Astrocyte (in vitro differentiated cells and primary cell): ENCODE results near the gene SCRN2. TPM values are rescaled to one million over a fixed set of nuclear protein-coding genes. Genes with fewer than 3 reads are reported as not detected.
A peak's percentile ranks its signal among the peaks of the same experiment; 100 is the strongest.

Experiments
- DNase-seq: peaks from one replicate; pipeline ENCODE4 v3.0.0-alpha.2; 2010; ENCODE audit warnings: low read depth
- FAIRE-seq: peaks from 2 replicates; lab custom pipeline; 2011; peaks lifted over from hg19 to GRCh38; lab: Jason Lieb, UNC
- H2AFZ ChIP-seq: 2 replicates; pipeline ENCODE4 v1.6.0; 2012; ENCODE audit warnings: low read depth, low read length, inconsistent platforms
- H3K27ac ChIP-seq: 2 replicates; pipeline ENCODE4 v1.5.1; 2011; ENCODE audit warnings: low read depth, low read length, inconsistent platforms
- H3K27me3 ChIP-seq: 2 replicates; pipeline ENCODE4 v1.6.0; 2011; ENCODE audit warnings: low read length, inconsistent platforms; ENCODE audit not compliant: insufficient read depth
- H3K36me3 ChIP-seq: 2 replicates; pipeline ENCODE4 v1.5.1; 2011; ENCODE audit warnings: low read length, inconsistent platforms; ENCODE audit not compliant: insufficient read depth
- H3K4me1 ChIP-seq: 2 replicates; pipeline ENCODE4 v1.5.1; 2011; ENCODE audit warnings: low read length, inconsistent platforms; ENCODE audit not compliant: insufficient read depth
- H3K4me2 ChIP-seq: 2 replicates; pipeline ENCODE4 v1.6.0; 2012; ENCODE audit warnings: low read length, inconsistent platforms
- H3K4me3 ChIP-seq: 2 replicates; pipeline ENCODE4 v1.5.1; 2011; ENCODE audit warnings: low read depth, mild to moderate bottlenecking, low read length, inconsistent platforms; ENCODE audit not compliant: insufficient read depth
- H3K79me2 ChIP-seq: 2 replicates; pipeline ENCODE4 v1.6.0; 2012; ENCODE audit warnings: mild to moderate bottlenecking, low read length, inconsistent platforms; ENCODE audit not compliant: insufficient read depth
- H3K9ac ChIP-seq: 2 replicates; pipeline ENCODE4 v1.6.0; 2012; ENCODE audit warnings: mild to moderate bottlenecking, low read length, inconsistent platforms
- H3K9me3 ChIP-seq: 2 replicates; pipeline ENCODE4 v1.5.1; 2012; ENCODE audit warnings: low read depth, mild to moderate bottlenecking, low read length, inconsistent platforms; ENCODE audit not compliant: insufficient read depth
- H4K20me1 ChIP-seq: 2 replicates; pipeline ENCODE4 v1.6.0; 2012; ENCODE audit warnings: low read length, inconsistent platforms; ENCODE audit not compliant: insufficient read depth
- H3K27ac Mint-ChIP-seq: one replicate; pipeline ENCODE4 v1.8.0; 2021; ENCODE audit warnings: mild to moderate bottlenecking, mixed read lengths; ENCODE audit not compliant: unreplicated experiment
- H3K27me3 Mint-ChIP-seq: one replicate; pipeline ENCODE4 v1.8.0; 2021; ENCODE audit warnings: low read depth, mixed read lengths; ENCODE audit not compliant: unreplicated experiment
- H3K36me3 Mint-ChIP-seq: one replicate; pipeline ENCODE4 v1.8.0; 2021; ENCODE audit warnings: low read depth, mixed read lengths; ENCODE audit not compliant: unreplicated experiment
- H3K4me1 Mint-ChIP-seq: one replicate; pipeline ENCODE4 v1.8.0; 2021; ENCODE audit warnings: low read depth, mixed read lengths; ENCODE audit not compliant: unreplicated experiment
- H3K4me3 Mint-ChIP-seq: one replicate; pipeline ENCODE4 v1.8.0; 2021; ENCODE audit warnings: mild to moderate bottlenecking, moderate library complexity, mixed read lengths; ENCODE audit not compliant: unreplicated experiment
- H3K9me3 Mint-ChIP-seq: one replicate; pipeline ENCODE4 v1.8.0; 2021; ENCODE audit warnings: mild to moderate bottlenecking, mixed read lengths; ENCODE audit not compliant: unreplicated experiment
- EZH2 ChIP-seq: IDR thresholded peaks from 2 replicates; pipeline ENCODE4 v1.6.1; 2012; ENCODE audit warnings: mild to moderate bottlenecking, low read length, inconsistent platforms; ENCODE audit not compliant: insufficient read depth
- total RNA-seq: library from RNA; stranded (reverse); gene quantifications from 2 replicates; pipeline ENCODE4 v1.2.1, GENCODE V29; 2021
- TF ChIP-seq, protein P1 (sequence below): IDR thresholded peaks from 2 replicates; pipeline ENCODE4 v1.5.1; 2011; ENCODE audit warnings: low read depth, mild to moderate bottlenecking, inconsistent platforms, low read length, moderate library complexity; ENCODE audit not compliant: insufficient read depth

Gene SCRN2
- total RNA-seq, 1 donor from 2014 or later, result 17.5 TPM

DNA sequence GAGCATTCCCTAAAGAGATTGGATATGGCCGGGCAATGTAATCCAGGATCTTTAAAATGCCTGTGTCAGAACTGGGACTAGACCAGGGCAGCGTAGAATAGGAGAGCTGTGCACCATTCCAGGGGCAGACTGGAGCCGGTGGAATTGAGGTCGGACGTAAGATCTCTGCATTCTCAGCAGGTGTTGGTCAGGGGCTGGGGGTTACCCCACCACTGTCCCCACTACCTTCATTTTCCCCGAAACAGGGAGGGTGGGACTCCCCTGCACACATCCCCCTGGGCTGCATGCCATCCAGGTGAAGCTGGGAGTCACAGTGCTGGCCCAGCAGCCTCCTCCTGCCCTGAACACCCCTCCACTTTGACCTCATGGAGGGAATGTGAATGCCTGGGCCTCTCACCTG, 37.3 kb downstream of the SCRN2 start:
- H3K9me3 Mint-ChIP-seq, result no peaks in the 10 kb centered on the region
- Histone ChIP-seq H2AFZ (no peak overlapping the region), H3K4me1 (no peaks in the 10 kb centered on the region), H3K36me3 (no peaks in the 10 kb centered on the region), H3K4me2 (no peak overlapping the region), H3K27ac (no peak overlapping the region), H4K20me1 (peaks cover 21% of the 10 kb centered on the region), H3K79me2 (no peaks in the 10 kb centered on the region), H3K27me3 (peaks cover 27% of the 10 kb centered on the region), H3K9me3 (no peaks in the 10 kb centered on the region), H3K9ac (no peak overlapping the region), H3K4me3 (no peak overlapping the region)
- H3K27ac Mint-ChIP-seq, result no peak overlapping the region
- no peak for TF ChIP-seq EZH2
- TF ChIP-seq, protein P1, sequence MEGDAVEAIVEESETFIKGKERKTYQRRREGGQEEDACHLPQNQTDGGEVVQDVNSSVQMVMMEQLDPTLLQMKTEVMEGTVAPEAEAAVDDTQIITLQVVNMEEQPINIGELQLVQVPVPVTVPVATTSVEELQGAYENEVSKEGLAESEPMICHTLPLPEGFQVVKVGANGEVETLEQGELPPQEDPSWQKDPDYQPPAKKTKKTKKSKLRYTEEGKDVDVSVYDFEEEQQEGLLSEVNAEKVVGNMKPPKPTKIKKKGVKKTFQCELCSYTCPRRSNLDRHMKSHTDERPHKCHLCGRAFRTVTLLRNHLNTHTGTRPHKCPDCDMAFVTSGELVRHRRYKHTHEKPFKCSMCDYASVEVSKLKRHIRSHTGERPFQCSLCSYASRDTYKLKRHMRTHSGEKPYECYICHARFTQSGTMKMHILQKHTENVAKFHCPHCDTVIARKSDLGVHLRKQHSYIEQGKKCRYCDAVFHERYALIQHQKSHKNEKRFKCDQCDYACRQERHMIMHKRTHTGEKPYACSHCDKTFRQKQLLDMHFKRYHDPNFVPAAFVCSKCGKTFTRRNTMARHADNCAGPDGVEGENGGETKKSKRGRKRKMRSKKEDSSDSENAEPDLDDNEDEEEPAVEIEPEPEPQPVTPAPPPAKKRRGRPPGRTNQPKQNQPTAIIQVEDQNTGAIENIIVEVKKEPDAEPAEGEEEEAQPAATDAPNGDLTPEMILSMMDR, result no peak
- FAIRE-seq (no peak), DNase-seq (no peak)
- no peaks in the 10 kb centered on the region for H3K4me1 Mint-ChIP-seq
- H3K4me3 Mint-ChIP-seq, result no peak overlapping the region
- peaks cover 17% of the 10 kb centered on the region for H3K36me3 Mint-ChIP-seq
- H3K27me3 Mint-ChIP-seq, result peaks cover 40% of the 10 kb centered on the region

DNA sequence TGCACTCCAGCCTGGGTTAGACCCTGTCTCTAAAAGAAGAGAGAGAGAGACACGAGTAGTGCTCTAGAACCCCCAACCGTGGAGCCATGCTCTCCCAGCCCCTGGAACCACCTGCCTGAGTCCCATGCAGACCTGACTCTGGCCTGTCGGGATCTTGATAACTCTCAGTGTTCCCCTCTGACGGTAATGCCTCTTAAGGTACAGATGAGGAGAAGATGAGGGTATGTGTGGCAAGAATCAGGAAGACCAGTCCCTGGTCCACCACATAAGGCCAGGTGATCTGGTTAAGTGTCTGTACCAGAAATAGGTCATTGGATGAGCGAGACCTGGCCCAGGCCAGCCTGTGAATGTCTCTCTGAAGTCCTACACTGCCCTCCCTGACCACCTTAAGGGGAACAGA, 37.9 kb downstream of the SCRN2 start:
- Mint-ChIP-seq H3K4me1 (no peaks in the 10 kb centered on the region), H3K36me3 (peaks cover 13% of the 10 kb centered on the region), H3K27me3 (peaks cover 44% of the 10 kb centered on the region), H3K9me3 (no peaks in the 10 kb centered on the region), H3K4me3 (no peak overlapping the region), H3K27ac (no peak overlapping the region)
- Histone ChIP-seq H3K79me2 (no peaks in the 10 kb centered on the region), H3K36me3 (no peaks in the 10 kb centered on the region), H4K20me1 (peaks cover 15% of the 10 kb centered on the region), H3K4me3 (no peak overlapping the region), H3K9me3 (no peaks in the 10 kb centered on the region), H3K4me2 (no peak overlapping the region), H2AFZ (no peak overlapping the region), H3K9ac (no peak overlapping the region), H3K27ac (no peak overlapping the region), H3K4me1 (no peaks in the 10 kb centered on the region), H3K27me3 (peaks cover 27% of the 10 kb centered on the region)
- TF ChIP-seq, protein P1, result no peak
- DNase-seq, result no peak
- no peak for FAIRE-seq

DNA sequence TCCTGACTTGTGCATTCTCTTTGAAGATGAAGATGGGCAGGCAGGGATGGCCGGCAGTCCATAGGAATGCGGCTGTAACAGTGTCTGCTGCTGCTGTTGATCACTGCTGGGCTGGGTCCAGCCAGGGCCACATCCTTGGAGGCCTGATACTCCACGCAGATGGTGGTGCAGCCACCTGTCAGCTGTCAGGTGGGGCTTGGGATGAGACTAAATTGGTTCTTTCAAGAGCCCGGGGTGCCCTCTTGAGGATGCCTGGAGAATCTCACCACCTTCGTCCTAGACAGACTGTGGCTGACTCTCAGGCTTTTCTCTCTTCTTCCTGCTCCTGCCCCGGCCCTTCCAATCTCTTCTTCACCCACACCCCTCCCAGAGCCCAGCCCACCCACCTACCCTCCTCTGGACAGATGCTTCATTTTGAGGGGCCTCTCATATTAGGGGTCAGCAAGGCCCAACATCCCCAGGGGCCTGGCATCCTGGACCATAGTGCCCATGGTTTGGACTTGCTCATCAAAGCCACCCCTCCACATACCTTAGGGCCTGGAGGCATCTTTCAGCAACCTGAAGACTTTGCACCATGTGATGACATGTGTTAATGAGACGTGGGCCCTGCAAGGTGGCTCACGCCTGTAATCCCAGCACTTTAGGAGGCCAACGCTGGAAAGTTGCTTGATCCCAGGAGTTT, 38.6 kb downstream of the SCRN2 start:
- Mint-ChIP-seq H3K36me3 (peaks cover 11% of the 10 kb centered on the region), H3K4me1 (no peaks in the 10 kb centered on the region), H3K4me3 (no peak overlapping the region), H3K27me3 (peaks cover 50% of the 10 kb centered on the region), H3K9me3 (peaks cover 1% of the 10 kb centered on the region), H3K27ac (no peak overlapping the region)
- peaks cover 28% of the 10 kb centered on the region for H3K27me3 ChIP-seq
- peaks cover 11% of the 10 kb centered on the region for H4K20me1 ChIP-seq
- no peaks in the 10 kb centered on the region for H3K4me1 ChIP-seq
- TF ChIP-seq, protein P1, result peak; percentile 37
- TF ChIP-seq EZH2, result no peak
- H3K9me3 ChIP-seq, result no peaks in the 10 kb centered on the region
- no peak overlapping the region for H3K4me3 ChIP-seq
- no peak overlapping the region for H3K27ac ChIP-seq
- DNase-seq (peak; percentile 6), FAIRE-seq (no peak)
- no peak overlapping the region for H2AFZ ChIP-seq
- H3K4me2 ChIP-seq, result no peak overlapping the region
- H3K36me3 ChIP-seq, result no peaks in the 10 kb centered on the region
- no peaks in the 10 kb centered on the region for H3K79me2 ChIP-seq
- no peak overlapping the region for H3K9ac ChIP-seq
